ENCODE data around the gene ZNF646.

ZNF646 gene

GRCh38 chr16:31086629-31086906 lies 12.3 kb downstream of the ZNF646 start:
- no peak overlapping the region for H3K27ac ChIP-seq
- TF ChIP-seq ZFX (IDR thresholded peaks at IDR 0.05) (no peak), CTCF (conservative IDR thresholded peaks at IDR 0.05) (no peak)

GRCh38 chr16:31087481-31087880 lies 13.3 kb downstream of the ZNF646 start:
- no peak overlapping the region for H3K27ac ChIP-seq
- no peak for TF ChIP-seq ZFX (IDR thresholded peaks at IDR 0.05)
- no peak for TF ChIP-seq CTCF (conservative IDR thresholded peaks at IDR 0.05)

- no peak overlapping the region for H3K27ac ChIP-seq
Observed at GRCh38 chr16:31087971-31088370, 13.7 kb downstream of the ZNF646 start.

GRCh38 chr16:31088459-31089183 lies 14.4 kb downstream of the ZNF646 start, which contains the start of gene PRSS53:
TSS of gene PRSS53 (minus strand) at chr16:31088943. CDS start at chr16:31088809, 134 bp downstream.
- TF ChIP-seq ZFX (IDR thresholded peaks at IDR 0.05): no peak
- no peak for TF ChIP-seq CTCF (conservative IDR thresholded peaks at IDR 0.05)

More at GRCh38 chr16:31087971-31088370, 13.7 kb downstream of the ZNF646 start:
- TF ChIP-seq ZFX (IDR thresholded peaks at IDR 0.05) (no peak), CTCF (conservative IDR thresholded peaks at IDR 0.05) (no peak)

GRCh38 chr16:31089199-31089598 lies 15.0 kb downstream of the ZNF646 start:
- no peak for TF ChIP-seq ZFX (IDR thresholded peaks at IDR 0.05)
- no peak for TF ChIP-seq CTCF (conservative IDR thresholded peaks at IDR 0.05)
- H3K27ac ChIP-seq: no peak overlapping the region

More at GRCh38 chr16:31088459-31089183, 14.4 kb downstream of the ZNF646 start, which contains the start of gene PRSS53:
- H3K27ac ChIP-seq: no peak within 1 kb of the TSS

- H3K27ac ChIP-seq: no peak overlapping the region
- no peak for TF ChIP-seq CTCF (conservative IDR thresholded peaks at IDR 0.05)
- no peak for TF ChIP-seq ZFX (IDR thresholded peaks at IDR 0.05)
Observed at GRCh38 chr16:31090540-31090939, 16.3 kb downstream of the ZNF646 start.

- TF ChIP-seq ZFX (IDR thresholded peaks at IDR 0.05): no peak
- TF ChIP-seq CTCF (conservative IDR thresholded peaks at IDR 0.05): no peak
- no peak overlapping the region; the same call in 1 of the 2 replicates for H3K27ac ChIP-seq
Observed at GRCh38 chr16:31092330-31092729, 18.1 kb downstream of the ZNF646 start.
